AG10803 (cell line): ENCODE results near the gene HACD3.
A peak's percentile ranks its signal among the peaks of the same experiment; 100 is the strongest.

Source experiments
- DNase-seq: peaks from one replicate; pipeline ENCODE4 v3.0.0; 2010; ENCODE audit warnings: low read depth
- H3K4me3 ChIP-seq: 2 replicates; pipeline ENCODE4 v1.5.1; 2011; ENCODE audit warnings: mild to moderate bottlenecking, low read length, control low read depth
- CTCF ChIP-seq: conservative IDR thresholded peaks from 2 replicates; pipeline ENCODE4 v1.5.1; 2011; ENCODE audit warnings: mild to moderate bottlenecking, low read length, control low read depth, inconsistent platforms

HACD3 gene

GRCh38 chr15:65528461-65529060 is 1.7 kb upstream of the HACD3 start:
- no peak for TF ChIP-seq CTCF
- H3K4me3 ChIP-seq: no peak overlapping the region
- DNase-seq: no peak

GRCh38 chr15:65529762-65530317 is 423 bp upstream of the HACD3 start:
- H3K4me3 ChIP-seq: peak overlapping the region; percentile 94
- TF ChIP-seq CTCF: no peak
- no peak for DNase-seq

- DNase-seq: peak; percentile 40
- H3K4me3 ChIP-seq: no peak overlapping the region
- no peak for TF ChIP-seq CTCF
Measured at GRCh38 chr15:65532738-65533051, 2.4 kb downstream of the HACD3 start.

- no peak for TF ChIP-seq CTCF
- DNase-seq: no peak
- H3K4me3 ChIP-seq: no peak overlapping the region
Measured at GRCh38 chr15:65533057-65533756, 2.9 kb downstream of the HACD3 start.

GRCh38 chr15:65535192-65535591 is 4.9 kb downstream of the HACD3 start:
- no peak for TF ChIP-seq CTCF
- DNase-seq: no peak
- no peak overlapping the region for H3K4me3 ChIP-seq

- no peak for DNase-seq
- TF ChIP-seq CTCF: no peak
- H3K4me3 ChIP-seq: no peak overlapping the region
Measured at GRCh38 chr15:65540314-65540713, 10.1 kb downstream of the HACD3 start.

- H3K4me3 ChIP-seq: no peak overlapping the region
- TF ChIP-seq CTCF: no peak
- DNase-seq: no peak
Measured at GRCh38 chr15:65541231-65541820, 11.1 kb downstream of the HACD3 start.
